Measurements from ENCODE around the gene PRLR. TPM values are rescaled to one million over a fixed set of nuclear protein-coding genes. Genes with fewer than 3 reads are reported as not detected.
"Not testable (repeated sequence)": the region's sequence is repeated elsewhere in the genome, so short reads cannot be mapped to it uniquely, and the experiment has no call there.

The PRLR gene
- total and polyA plus RNA-seq, 9 of the 15 experiments (the other 6 are each of a cell fraction or from before 2014, with no cell fraction given), result 0.02 TPM; not detected in 8

- no peak for TF ChIP-seq E4F1 (CRISPR knock-in tag; IDR thresholded peaks at IDR 0.05; ENCODE audit: borderline replicate concordance)
- no peak for TF ChIP-seq ZNF23 (CRISPR knock-in tag; IDR thresholded peaks at IDR 0.05)
- TF ChIP-seq SNAPC5 (CRISPR knock-in tag; IDR thresholded peaks at IDR 0.05), result no peak
Observed at GRCh38 chr5:35103637-35104299, 126.5 kb downstream of the PRLR start (continued).

- H2AFZ ChIP-seq (ENCODE audit: low read depth, low read length); POLR2A ChIA-PET; H4K20me1 ChIP-seq (replicated peaks; ENCODE audit: control insufficient read depth, insufficient read depth, low read length); H3K27ac ChIP-seq (ENCODE audit: extremely low read depth, low read depth, low read length); CTCF ChIA-PET (ENCODE audit: low intra/inter-chr PET ratio); BruUV-seq (replicated peaks); H3K4me3 ChIP-seq; H3K9ac ChIP-seq (ENCODE audit: insufficient read depth in 1 of 2, low read depth in 2 of 2, low read length in 2 of 2); intact Hi-C loops (cut with micrococcal nuclease); ATAC-seq; H3K4me1 ChIP-seq (replicated peaks in 1 of 2; ENCODE audit: control insufficient read depth in 2 of 2, insufficient read depth in 2 of 2, low read length in 2 of 2); FAIRE-seq; in situ Hi-C loops (cut with MboI); DNase-seq (ENCODE audit: extremely low read depth in 1 of 4, low spot score in 3 of 4); H3K9me1 ChIP-seq (ENCODE audit: control insufficient read depth, insufficient read depth, low read length); H3K36me3 ChIP-seq (ENCODE audit: control insufficient read depth, insufficient read depth, low read length); H3K27me3 ChIP-seq (ENCODE audit: control insufficient read depth in 2 of 2, insufficient read depth in 2 of 2, low read length in 2 of 2); H3K79me2 ChIP-seq (ENCODE audit: control insufficient read depth, insufficient read depth, low read length); H3K9me3 ChIP-seq (replicated peaks; ENCODE audit: control insufficient read depth, insufficient read depth, low read depth, low read length); H3K4me2 ChIP-seq (ENCODE audit: insufficient read depth, low read length): not testable (repeated sequence)
- WGBS (ENCODE audit: insufficient coverage, low coverage, missing lambda C conversion rate), result 1% methylated on average over 9 of the region's 9 CpGs
Observed at GRCh38 chr5:35101720-35102119, 128.6 kb downstream of the PRLR start.

Data from K562 (cell line).